ENCODE data around the gene AGBL5. TPM values are rescaled to one million over a fixed set of nuclear protein-coding genes. Genes with fewer than 3 reads are reported as not detected.

AGBL5 gene
- total and polyA plus RNA-seq, 2 of the 13 experiments (the other 11 are each of a cell fraction or from before 2014, with no cell fraction given) = 55.9 to 73.3 TPM

- TF ChIP-seq POLR2G (IDR thresholded peaks at IDR 0.05; ENCODE audit: low read depth, low read length) (peak; percentile 98), TCF12 (IDR thresholded peaks at IDR 0.05) (no peak), TCF12 (CRISPR knock-in tag; IDR thresholded peaks at IDR 0.05) (peak; percentile 11; the same call in 1 of the 2 replicates), SMYD3 (CRISPR knock-in tag; IDR thresholded peaks at IDR 0.05) (peak; percentile 17; the same call in 1 of the 2 replicates), ZNF737 (CRISPR knock-in tag; IDR thresholded peaks at IDR 0.05; ENCODE audit: borderline replicate concordance) (0 out of 2 replicates have a peak, but pooled peaks have one; percentile 65), FOSL2 (CRISPR knock-in tag; IDR thresholded peaks at IDR 0.05) (peak; percentile 32), CSRNP2 (CRISPR knock-in tag; conservative IDR thresholded peaks at IDR 0.05; ENCODE audit: low read depth) (no peak), SALL2 (CRISPR knock-in tag; IDR thresholded peaks at IDR 0.05) (peak; percentile 51; the same call in 1 of the 2 replicates), HOMEZ (CRISPR knock-in tag; IDR thresholded peaks at IDR 0.05; ENCODE audit: low read depth) (0 out of 2 replicates have a peak, but pooled peaks have one; percentile 27), SCMH1 (CRISPR knock-in tag; IDR thresholded peaks at IDR 0.05; ENCODE audit: borderline replicate concordance) (no peak), GABPA (IDR thresholded peaks at IDR 0.05; ENCODE audit: low read depth, low read length) (peak; percentile 99), GABPA (CRISPR knock-in tag; IDR thresholded peaks at IDR 0.05; ENCODE audit: low read depth) (peak; percentile 91), KDM5B (CRISPR knock-in tag; IDR thresholded peaks at IDR 0.05; ENCODE audit: borderline replicate concordance) (peak; percentile 60; the same call in 1 of the 2 replicates), NONO (IDR thresholded peaks at IDR 0.05) (no peak), NONO (CRISPR knock-in tag; conservative IDR thresholded peaks at IDR 0.05) (peak; percentile 80), ZNF556 (CRISPR knock-in tag; IDR thresholded peaks at IDR 0.05; ENCODE audit: borderline replicate concordance) (no peak; the same call in 1 of the 2 replicates), ZNF383 (CRISPR knock-in tag; IDR thresholded peaks at IDR 0.05; ENCODE audit: borderline replicate concordance) (no peak), ZNF773 (CRISPR knock-in tag; IDR thresholded peaks at IDR 0.05; ENCODE audit: borderline replicate concordance) (peak; percentile 72; the same call in 1 of the 2 replicates), CENPT (CRISPR knock-in tag; IDR thresholded peaks at IDR 0.05; ENCODE audit: low read depth) (no peak), SP4 (CRISPR knock-in tag; IDR thresholded peaks at IDR 0.05) (peak; percentile 90)
- TF ChIP-seq, protein P1, sequence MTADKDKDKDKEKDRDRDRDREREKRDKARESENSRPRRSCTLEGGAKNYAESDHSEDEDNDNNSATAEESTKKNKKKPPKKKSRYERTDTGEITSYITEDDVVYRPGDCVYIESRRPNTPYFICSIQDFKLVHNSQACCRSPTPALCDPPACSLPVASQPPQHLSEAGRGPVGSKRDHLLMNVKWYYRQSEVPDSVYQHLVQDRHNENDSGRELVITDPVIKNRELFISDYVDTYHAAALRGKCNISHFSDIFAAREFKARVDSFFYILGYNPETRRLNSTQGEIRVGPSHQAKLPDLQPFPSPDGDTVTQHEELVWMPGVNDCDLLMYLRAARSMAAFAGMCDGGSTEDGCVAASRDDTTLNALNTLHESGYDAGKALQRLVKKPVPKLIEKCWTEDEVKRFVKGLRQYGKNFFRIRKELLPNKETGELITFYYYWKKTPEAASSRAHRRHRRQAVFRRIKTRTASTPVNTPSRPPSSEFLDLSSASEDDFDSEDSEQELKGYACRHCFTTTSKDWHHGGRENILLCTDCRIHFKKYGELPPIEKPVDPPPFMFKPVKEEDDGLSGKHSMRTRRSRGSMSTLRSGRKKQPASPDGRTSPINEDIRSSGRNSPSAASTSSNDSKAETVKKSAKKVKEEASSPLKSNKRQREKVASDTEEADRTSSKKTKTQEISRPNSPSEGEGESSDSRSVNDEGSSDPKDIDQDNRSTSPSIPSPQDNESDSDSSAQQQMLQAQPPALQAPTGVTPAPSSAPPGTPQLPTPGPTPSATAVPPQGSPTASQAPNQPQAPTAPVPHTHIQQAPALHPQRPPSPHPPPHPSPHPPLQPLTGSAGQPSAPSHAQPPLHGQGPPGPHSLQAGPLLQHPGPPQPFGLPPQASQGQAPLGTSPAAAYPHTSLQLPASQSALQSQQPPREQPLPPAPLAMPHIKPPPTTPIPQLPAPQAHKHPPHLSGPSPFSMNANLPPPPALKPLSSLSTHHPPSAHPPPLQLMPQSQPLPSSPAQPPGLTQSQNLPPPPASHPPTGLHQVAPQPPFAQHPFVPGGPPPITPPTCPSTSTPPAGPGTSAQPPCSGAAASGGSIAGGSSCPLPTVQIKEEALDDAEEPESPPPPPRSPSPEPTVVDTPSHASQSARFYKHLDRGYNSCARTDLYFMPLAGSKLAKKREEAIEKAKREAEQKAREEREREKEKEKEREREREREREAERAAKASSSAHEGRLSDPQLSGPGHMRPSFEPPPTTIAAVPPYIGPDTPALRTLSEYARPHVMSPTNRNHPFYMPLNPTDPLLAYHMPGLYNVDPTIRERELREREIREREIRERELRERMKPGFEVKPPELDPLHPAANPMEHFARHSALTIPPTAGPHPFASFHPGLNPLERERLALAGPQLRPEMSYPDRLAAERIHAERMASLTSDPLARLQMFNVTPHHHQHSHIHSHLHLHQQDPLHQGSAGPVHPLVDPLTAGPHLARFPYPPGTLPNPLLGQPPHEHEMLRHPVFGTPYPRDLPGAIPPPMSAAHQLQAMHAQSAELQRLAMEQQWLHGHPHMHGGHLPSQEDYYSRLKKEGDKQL (CRISPR knock-in tag; IDR thresholded peaks at IDR 0.05; ENCODE audit: low read depth) = no peak
Measured at GRCh38 chr2:27071277-27071989, 20.0 kb downstream of the AGBL5 start, which contains the start of gene OST4 (continued).

Data from HepG2 (cell line).